Measurements from ENCODE around the gene PSMB5. TPM values are rescaled to one million over a fixed set of nuclear protein-coding genes. Genes with fewer than 3 reads are reported as not detected.
A peak's percentile ranks its signal among the peaks of the same experiment; 100 is the strongest.

Gene PSMB5
- total and polyA plus RNA-seq, 2 of the 13 experiments (the other 11 are each of a cell fraction or from before 2014, with no cell fraction given): 705 to 871 TPM

GRCh38 chr14:23068789-23069412 is 34.2 kb upstream of the PSMB5 start (continued):
- peak; percentile 66 for TF ChIP-seq ZGPAT (CRISPR knock-in tag; IDR thresholded peaks at IDR 0.05)
- 0 out of 2 replicates have a peak, but pooled peaks have one; percentile 11 for TF ChIP-seq BRD4 (CRISPR knock-in tag; IDR thresholded peaks at IDR 0.05)
- TF ChIP-seq MTF1 (CRISPR knock-in tag; IDR thresholded peaks at IDR 0.05): no peak
- no peak; the same call in 1 of the 2 replicates for TF ChIP-seq ZFY (CRISPR knock-in tag; IDR thresholded peaks at IDR 0.05)
- no peak for TF ChIP-seq ZBTB26 (CRISPR knock-in tag; IDR thresholded peaks at IDR 0.05; ENCODE audit: borderline replicate concordance)
- peak; percentile 49; the same call in 1 of the 2 replicates for TF ChIP-seq MED1 (CRISPR knock-in tag; IDR thresholded peaks at IDR 0.05)
- TF ChIP-seq BORCS8-MEF2B (CRISPR knock-in tag; IDR thresholded peaks at IDR 0.05): peak; percentile 81
- no peak for TF ChIP-seq ZNF326 (CRISPR knock-in tag; IDR thresholded peaks at IDR 0.05; ENCODE audit: borderline replicate concordance)
- TF ChIP-seq ZNF670 (CRISPR knock-in tag; IDR thresholded peaks at IDR 0.05; ENCODE audit: borderline replicate concordance): no peak
- TF ChIP-seq FOXC1 (CRISPR knock-in tag; IDR thresholded peaks at IDR 0.05; ENCODE audit: borderline replicate concordance): peak; percentile 28; the same call in 1 of the 2 replicates
- TF ChIP-seq ZBTB21 (CRISPR knock-in tag; IDR thresholded peaks at IDR 0.05): no peak
- TF ChIP-seq NR2F6 (IDR thresholded peaks at IDR 0.05): no peak
- peak; percentile 41; the same call in 1 of the 2 replicates for TF ChIP-seq NR2F6 (CRISPR knock-in tag; IDR thresholded peaks at IDR 0.05)
- no peak for TF ChIP-seq ZNF549 (CRISPR knock-in tag; IDR thresholded peaks at IDR 0.05)
- TF ChIP-seq ZBTB42 (CRISPR knock-in tag; IDR thresholded peaks at IDR 0.05): 0 out of 2 replicates have a peak, but pooled peaks have one; percentile 54
- no peak for TF ChIP-seq IKZF1 (IDR thresholded peaks at IDR 0.05)
- peak; percentile 91 for TF ChIP-seq ELF3 (CRISPR knock-in tag; IDR thresholded peaks at IDR 0.05)
- TF ChIP-seq ATF4 (CRISPR knock-in tag; IDR thresholded peaks at IDR 0.05): peak in 1 of 2 experiments; percentile 62; a peak in 1 of 4 replicates
- TF ChIP-seq ETV6 (CRISPR knock-in tag; conservative IDR thresholded peaks at IDR 0.05): no peak; the same call in 1 of the 2 replicates
- TF ChIP-seq ZNF768 (CRISPR knock-in tag; IDR thresholded peaks at IDR 0.05): no peak; the same call in 1 of the 2 replicates
- 0 out of 2 replicates have a peak, but pooled peaks have one; percentile 13 for TF ChIP-seq TOPORS (CRISPR knock-in tag; IDR thresholded peaks at IDR 0.05)
- 0 out of 2 replicates have a peak, but pooled peaks have one; percentile 28 for TF ChIP-seq ZNF276 (CRISPR knock-in tag; IDR thresholded peaks at IDR 0.05; ENCODE audit: low read depth)
- no peak for TF ChIP-seq PCBP1 (IDR thresholded peaks at IDR 0.05; ENCODE audit: borderline replicate concordance, low read depth, low read length)
